HEK293 (cell line): ENCODE measurements around the gene LILRB5.

Source experiments
- REST ChIP-seq: fragments of 450-650 bp; formaldehyde crosslinking; IDR thresholded peaks from 2 replicates; pipeline ENCODE4 v1.5.1; 2016; ENCODE audit warnings: missing biosample characterization, missing genetic modification characterization
- SETDB1 ChIP-seq: IDR thresholded peaks from one replicate; pipeline ENCODE4 v1.6.1; 2017; ENCODE audit warnings: mild to moderate bottlenecking, low read length, moderate library complexity, mixed read lengths; ENCODE audit not compliant: insufficient read length
- YY1 ChIP-seq: fragments of 450-650 bp; formaldehyde crosslinking; IDR thresholded peaks from 2 replicates; pipeline ENCODE4 v1.5.1; 2018; ENCODE audit warnings: missing biosample characterization, missing genetic modification characterization
- ZBTB49 ChIP-seq: fragments of 450-650 bp; formaldehyde crosslinking; IDR thresholded peaks from 2 replicates; pipeline ENCODE4 v1.5.1; 2016; ENCODE audit warnings: missing biosample characterization, missing genetic modification characterization, low read depth
- ZNF214 ChIP-seq: fragments of 450-650 bp; formaldehyde crosslinking; IDR thresholded peaks from 2 replicates; pipeline ENCODE4 v1.5.1; 2017; ENCODE audit warnings: missing biosample characterization, mild to moderate bottlenecking, missing genetic modification characterization, borderline replicate concordance
- ZNF274 ChIP-seq, 2 experiments: fragments of 200-500 bp in 1 of 2; fragments of 450-650 bp in 1 of 2; sonication (Bioruptor generic) in 1 of 2; formaldehyde crosslinking in 1 of 2; IDR thresholded peaks; 2 replicates each; pipeline versions ENCODE4 v1.5.1 to v1.6.1; 2014 to 2016; ENCODE audit warnings: borderline replicate concordance in 1 of 2, inconsistent platforms in 1 of 2, low read length in 1 of 2, missing biosample characterization in 1 of 2, missing genetic modification characterization in 1 of 2
- ZNF37A ChIP-seq: fragments of 450-650 bp; IDR thresholded peaks from 2 replicates; pipeline ENCODE4 v1.5.1; 2018; ENCODE audit warnings: missing biosample characterization, missing genetic modification characterization
- ZNF639 ChIP-seq: fragments of 450-650 bp; formaldehyde crosslinking; IDR thresholded peaks from 2 replicates; pipeline ENCODE4 v1.5.1; 2016; ENCODE audit warnings: missing biosample characterization, missing genetic modification characterization
- ZNF677 ChIP-seq: fragments of 450-650 bp; IDR thresholded peaks from 2 replicates; pipeline ENCODE4 v1.5.0; 2018; ENCODE audit warnings: missing biosample characterization, mild to moderate bottlenecking, missing genetic modification characterization, moderate library complexity
- ZNF830 ChIP-seq: fragments of 450-650 bp; IDR thresholded peaks from 2 replicates; pipeline ENCODE4 v1.5.0; 2018; ENCODE audit warnings: missing biosample characterization, missing genetic modification characterization, low read depth, mild to moderate bottlenecking, moderate library complexity
- TF ChIP-seq, protein P1 (sequence below): fragments of 450-650 bp; formaldehyde crosslinking; IDR thresholded peaks from 2 replicates; pipeline ENCODE4 v1.5.1; 2016; ENCODE audit warnings: missing biosample characterization, missing genetic modification characterization
- TF ChIP-seq, protein P2 (sequence below): fragments of 450-650 bp; formaldehyde crosslinking; IDR thresholded peaks from 2 replicates; pipeline ENCODE4 v1.5.1; 2016; ENCODE audit warnings: missing biosample characterization, missing genetic modification characterization
- TF ChIP-seq, protein P3 (sequence below): fragments of 450-650 bp; formaldehyde crosslinking; IDR thresholded peaks from 2 replicates; pipeline ENCODE4 v1.5.1; 2017; ENCODE audit warnings: missing biosample characterization, missing genetic modification characterization

DNA sequence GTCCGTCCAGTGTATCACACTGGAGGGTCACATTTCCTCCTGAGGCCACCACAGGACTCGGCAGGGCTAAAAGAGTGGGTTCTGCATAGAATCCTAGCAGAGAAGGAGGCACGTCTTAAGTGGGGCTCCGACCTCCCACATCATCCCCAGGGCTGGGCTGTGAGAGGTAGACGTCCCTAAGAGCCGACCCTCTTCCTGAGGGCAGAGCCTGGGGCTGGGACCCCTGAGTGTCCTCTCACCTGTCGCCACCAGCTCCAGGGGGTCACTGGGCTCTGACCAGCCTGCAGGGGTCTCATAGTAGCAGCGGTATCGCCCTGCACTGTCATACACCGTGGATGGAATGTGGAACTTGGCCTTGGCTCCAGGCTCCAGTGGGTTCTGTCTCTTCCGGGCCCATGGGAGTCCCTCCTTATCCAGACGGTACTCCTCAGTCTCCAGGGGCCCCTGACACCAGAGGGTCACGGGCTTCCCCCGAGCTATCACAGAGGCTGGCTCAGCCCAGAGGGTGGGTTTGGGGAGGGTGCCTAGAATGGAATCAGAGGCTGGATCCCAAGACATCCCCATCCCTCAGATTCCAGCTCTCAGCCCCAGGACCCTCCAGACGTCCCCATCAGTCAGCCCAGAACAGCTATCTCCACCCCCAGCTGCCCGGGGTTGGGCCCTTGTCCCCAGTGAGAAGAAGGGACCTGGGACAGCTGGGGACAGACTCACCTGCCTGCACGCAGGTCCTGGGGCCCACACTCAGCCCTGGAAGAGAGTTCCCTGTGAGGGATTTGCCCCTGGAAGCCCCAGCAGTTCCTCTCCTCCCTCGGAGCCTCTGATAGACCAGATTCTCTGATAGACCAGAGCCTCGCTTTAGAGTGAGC lies 590 bp downstream of the LILRB5 start:
- TF ChIP-seq ZBTB49 (tag by site-specific recombination): no peak
- TF ChIP-seq ZNF214 (tag by site-specific recombination): no peak
- TF ChIP-seq, protein P1, sequence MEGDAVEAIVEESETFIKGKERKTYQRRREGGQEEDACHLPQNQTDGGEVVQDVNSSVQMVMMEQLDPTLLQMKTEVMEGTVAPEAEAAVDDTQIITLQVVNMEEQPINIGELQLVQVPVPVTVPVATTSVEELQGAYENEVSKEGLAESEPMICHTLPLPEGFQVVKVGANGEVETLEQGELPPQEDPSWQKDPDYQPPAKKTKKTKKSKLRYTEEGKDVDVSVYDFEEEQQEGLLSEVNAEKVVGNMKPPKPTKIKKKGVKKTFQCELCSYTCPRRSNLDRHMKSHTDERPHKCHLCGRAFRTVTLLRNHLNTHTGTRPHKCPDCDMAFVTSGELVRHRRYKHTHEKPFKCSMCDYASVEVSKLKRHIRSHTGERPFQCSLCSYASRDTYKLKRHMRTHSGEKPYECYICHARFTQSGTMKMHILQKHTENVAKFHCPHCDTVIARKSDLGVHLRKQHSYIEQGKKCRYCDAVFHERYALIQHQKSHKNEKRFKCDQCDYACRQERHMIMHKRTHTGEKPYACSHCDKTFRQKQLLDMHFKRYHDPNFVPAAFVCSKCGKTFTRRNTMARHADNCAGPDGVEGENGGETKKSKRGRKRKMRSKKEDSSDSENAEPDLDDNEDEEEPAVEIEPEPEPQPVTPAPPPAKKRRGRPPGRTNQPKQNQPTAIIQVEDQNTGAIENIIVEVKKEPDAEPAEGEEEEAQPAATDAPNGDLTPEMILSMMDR (tag by site-specific recombination): no peak
- TF ChIP-seq, protein P2, sequence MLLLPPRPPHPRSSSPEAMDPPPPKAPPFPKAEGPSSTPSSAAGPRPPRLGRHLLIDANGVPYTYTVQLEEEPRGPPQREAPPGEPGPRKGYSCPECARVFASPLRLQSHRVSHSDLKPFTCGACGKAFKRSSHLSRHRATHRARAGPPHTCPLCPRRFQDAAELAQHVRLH (tag by site-specific recombination): no peak
- TF ChIP-seq REST (tag by site-specific recombination): no peak
- TF ChIP-seq ZNF37A (tag by site-specific recombination): no peak
- TF ChIP-seq YY1 (tag by site-specific recombination): no peak
- TF ChIP-seq ZNF274 (IDR thresholded peaks at IDR 0.05; ENCODE audit: low read length): no peak
- no peak for TF ChIP-seq ZNF274 (tag by site-specific recombination; IDR thresholded peaks at IDR 0.05; ENCODE audit: borderline replicate concordance)
- TF ChIP-seq, protein P3, sequence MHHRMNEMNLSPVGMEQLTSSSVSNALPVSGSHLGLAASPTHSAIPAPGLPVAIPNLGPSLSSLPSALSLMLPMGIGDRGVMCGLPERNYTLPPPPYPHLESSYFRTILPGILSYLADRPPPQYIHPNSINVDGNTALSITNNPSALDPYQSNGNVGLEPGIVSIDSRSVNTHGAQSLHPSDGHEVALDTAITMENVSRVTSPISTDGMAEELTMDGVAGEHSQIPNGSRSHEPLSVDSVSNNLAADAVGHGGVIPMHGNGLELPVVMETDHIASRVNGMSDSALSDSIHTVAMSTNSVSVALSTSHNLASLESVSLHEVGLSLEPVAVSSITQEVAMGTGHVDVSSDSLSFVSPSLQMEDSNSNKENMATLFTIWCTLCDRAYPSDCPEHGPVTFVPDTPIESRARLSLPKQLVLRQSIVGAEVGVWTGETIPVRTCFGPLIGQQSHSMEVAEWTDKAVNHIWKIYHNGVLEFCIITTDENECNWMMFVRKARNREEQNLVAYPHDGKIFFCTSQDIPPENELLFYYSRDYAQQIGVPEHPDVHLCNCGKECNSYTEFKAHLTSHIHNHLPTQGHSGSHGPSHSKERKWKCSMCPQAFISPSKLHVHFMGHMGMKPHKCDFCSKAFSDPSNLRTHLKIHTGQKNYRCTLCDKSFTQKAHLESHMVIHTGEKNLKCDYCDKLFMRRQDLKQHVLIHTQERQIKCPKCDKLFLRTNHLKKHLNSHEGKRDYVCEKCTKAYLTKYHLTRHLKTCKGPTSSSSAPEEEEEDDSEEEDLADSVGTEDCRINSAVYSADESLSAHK (tag by site-specific recombination): no peak
- no peak for TF ChIP-seq SETDB1
- no peak for TF ChIP-seq ZNF639 (tag by site-specific recombination)
- no peak for TF ChIP-seq ZNF677 (tag by site-specific recombination)
- no peak for TF ChIP-seq ZNF830 (tag by site-specific recombination)
